HepG2 (cell line): ENCODE measurements around the gene EEF1AKMT4. TPM values are rescaled to one million over a fixed set of nuclear protein-coding genes. Genes with fewer than 3 reads are reported as not detected.
A peak's percentile ranks its signal among the peaks of the same experiment; 100 is the strongest.

ENCODE experiments used
- ARNT2 ChIP-seq: sonication (generic); formaldehyde crosslinking; IDR thresholded peaks from 2 replicates; pipeline ENCODE4 v1.8.0; 2022; ENCODE audit warnings: mild to moderate bottlenecking, low read depth, missing genetic modification reagents, moderate library complexity
- DNMT3B ChIP-seq: conservative IDR thresholded peaks from 2 replicates; pipeline ENCODE4 v1.6.1; 2016; ENCODE audit warnings: missing biosample characterization, control low read depth
- FOSL2 ChIP-seq: sonication (generic); formaldehyde crosslinking; IDR thresholded peaks from 2 replicates; pipeline ENCODE4 v1.4.0; 2020; ENCODE audit warnings: missing genetic modification reagents
- HNRNPL ChIP-seq: fragments of 200-400 bp; formaldehyde crosslinking; IDR thresholded peaks from 2 replicates; pipeline ENCODE4 v1.6.1; 2017; ENCODE audit warnings: mild to moderate bottlenecking, low read depth, low read length
- HOXA9 ChIP-seq: sonication (generic); formaldehyde crosslinking; IDR thresholded peaks from 2 replicates; pipeline ENCODE4 v1.8.1; 2022; ENCODE audit warnings: missing genetic modification reagents, mild to moderate bottlenecking, moderate library complexity, borderline replicate concordance
- KDM4B ChIP-seq: sonication (generic); formaldehyde crosslinking; IDR thresholded peaks from 2 replicates; pipeline ENCODE4 v1.4.0; 2020; ENCODE audit warnings: missing genetic modification reagents
- PPARG ChIP-seq: conservative IDR thresholded peaks from 2 replicates; pipeline ENCODE4 v1.6.1; 2016; ENCODE audit warnings: missing biosample characterization, missing genetic modification reagents
- SMAD3 ChIP-seq: sonication (generic); formaldehyde crosslinking; IDR thresholded peaks from 2 replicates; pipeline ENCODE4 v1.4.0; 2020; ENCODE audit warnings: missing genetic modification reagents
- SPEN ChIP-seq: sonication (generic); formaldehyde crosslinking; IDR thresholded peaks from 2 replicates; pipeline ENCODE4 v1.5.1; 2020; ENCODE audit warnings: low read depth, mild to moderate bottlenecking, missing genetic modification reagents
- TARDBP ChIP-seq: sonication (generic); formaldehyde crosslinking; IDR thresholded peaks from 2 replicates; pipeline ENCODE4 v1.8.0; 2022; ENCODE audit warnings: mild to moderate bottlenecking, missing genetic modification reagents
- TBX2 ChIP-seq: sonication (generic); formaldehyde crosslinking; IDR thresholded peaks from 2 replicates; pipeline ENCODE4 v1.5.0; 2020; ENCODE audit warnings: missing genetic modification reagents, mild to moderate bottlenecking, borderline replicate concordance
- TEAD2 ChIP-seq: sonication (generic); formaldehyde crosslinking; IDR thresholded peaks from 2 replicates; pipeline ENCODE4 v1.9.0; 2021; ENCODE audit warnings: missing genetic modification reagents
- TSC22D2 ChIP-seq: sonication (generic); formaldehyde crosslinking; IDR thresholded peaks from 2 replicates; pipeline ENCODE4 v1.5.1; 2020; ENCODE audit warnings: missing genetic modification reagents, mild to moderate bottlenecking, borderline replicate concordance
- ZNF446 ChIP-seq: sonication (generic); formaldehyde crosslinking; IDR thresholded peaks from 2 replicates; pipeline ENCODE4 v1.5.0; 2020; ENCODE audit warnings: mild to moderate bottlenecking, missing genetic modification reagents
- ZNF775 ChIP-seq: sonication (generic); formaldehyde crosslinking; IDR thresholded peaks from 2 replicates; pipeline ENCODE4 v1.4.0; 2020; ENCODE audit warnings: missing genetic modification reagents, mild to moderate bottlenecking, moderate library complexity, borderline replicate concordance
- ZNF777 ChIP-seq: sonication (generic); formaldehyde crosslinking; IDR thresholded peaks from 2 replicates; pipeline ENCODE4 v1.4.0; 2020; ENCODE audit warnings: missing genetic modification reagents
- polyA plus RNA-seq, 8 experiments: library from polyadenylated mRNA; depleted of rRNA in 3 of 8; stranded (reverse) in 7 of 8; unstranded in 1 of 8; fragments of >200 nt; fragmentation: Illumina TruSeq in 4 of 8; extraction: Trizol in 4 of 8; gene quantifications; 2 replicates each; pipeline versions ENCODE4 v1.2.1 to v1.2.3, GENCODE V29; 2011 to 2016; ENCODE audit warnings: low read depth in 4 of 8, missing spikeins in 1 of 8, mixed read lengths in 1 of 8; ENCODE audit not compliant: insufficient read depth in 1 of 8
- total RNA-seq, 5 experiments: library from RNA; depleted of rRNA; stranded (reverse); fragments of >200 nt; fragmentation: Illumina TruSeq; extraction: Trizol; gene quantifications; 2 replicates each; pipeline ENCODE4 v1.2.3, GENCODE V29; 2016; ENCODE audit warnings: low read depth in 1 of 5
- TF ChIP-seq, protein P1 (sequence below): sonication (generic); formaldehyde crosslinking; IDR thresholded peaks from 2 replicates; pipeline ENCODE4 v1.4.0; 2020; ENCODE audit warnings: mild to moderate bottlenecking, missing genetic modification reagents
- TF ChIP-seq, protein P2 (sequence below): sonication (generic); formaldehyde crosslinking; IDR thresholded peaks from 2 replicates; pipeline ENCODE4 v1.4.0; 2020; ENCODE audit warnings: mild to moderate bottlenecking, missing genetic modification reagents
- TF ChIP-seq, protein P3 (sequence below): sonication (generic); formaldehyde crosslinking; IDR thresholded peaks from 2 replicates; pipeline ENCODE4 v1.8.1; 2023; ENCODE audit warnings: mild to moderate bottlenecking, missing genetic modification reagents
- TF ChIP-seq, protein P4 (sequence below): sonication (generic); formaldehyde crosslinking; IDR thresholded peaks from 2 replicates; pipeline ENCODE4 v1.4.0; 2020; ENCODE audit warnings: mild to moderate bottlenecking, missing genetic modification reagents

Gene EEF1AKMT4
- total and polyA plus RNA-seq, 2 of the 13 experiments (the other 11 are each of a cell fraction or from before 2014, with no cell fraction given) = 13.1 to 15.8 TPM

DNA sequence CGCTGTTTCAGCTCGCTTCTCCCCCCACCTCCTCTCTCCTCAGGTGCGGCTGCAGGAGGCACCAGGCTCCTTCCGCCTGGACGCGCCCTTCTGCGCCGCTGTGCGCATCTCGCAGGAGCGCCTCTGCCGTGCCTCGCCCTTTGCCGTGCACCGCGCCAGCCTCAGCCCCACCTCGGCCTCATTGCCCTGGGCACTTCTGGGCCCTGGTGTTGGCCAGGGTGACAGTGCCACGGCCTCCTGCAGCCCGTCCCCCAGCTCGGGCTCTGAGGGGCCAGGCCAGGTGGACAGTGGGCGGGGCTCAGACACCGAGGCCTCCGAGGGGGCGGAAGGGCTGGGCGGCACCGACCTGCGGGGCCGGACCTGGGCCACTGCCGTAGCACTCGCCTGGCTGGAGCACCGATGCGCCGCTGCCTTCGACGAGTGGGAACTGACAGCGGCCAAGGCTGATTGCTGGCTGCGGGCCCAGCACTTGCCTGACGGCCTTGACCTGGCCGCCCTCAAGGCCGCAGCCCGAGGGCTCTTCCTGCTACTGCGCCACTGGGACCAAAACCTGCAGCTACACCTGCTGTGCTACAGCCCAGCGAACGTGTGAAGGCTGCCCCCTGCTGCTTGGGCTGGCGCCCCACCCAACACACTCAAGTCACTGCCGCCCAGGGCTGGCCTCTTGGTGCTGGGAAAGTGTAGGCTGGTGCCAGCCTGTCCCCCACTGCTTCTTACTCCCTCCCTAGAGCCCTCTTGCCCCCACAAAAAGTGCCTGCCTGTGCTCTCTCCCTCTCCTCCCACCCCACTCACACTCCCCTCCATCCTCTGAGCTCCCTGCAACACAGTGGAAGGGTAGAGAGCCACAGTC lies 7.8 kb upstream of the EEF1AKMT4 start (continued):
- TF ChIP-seq, protein P1, sequence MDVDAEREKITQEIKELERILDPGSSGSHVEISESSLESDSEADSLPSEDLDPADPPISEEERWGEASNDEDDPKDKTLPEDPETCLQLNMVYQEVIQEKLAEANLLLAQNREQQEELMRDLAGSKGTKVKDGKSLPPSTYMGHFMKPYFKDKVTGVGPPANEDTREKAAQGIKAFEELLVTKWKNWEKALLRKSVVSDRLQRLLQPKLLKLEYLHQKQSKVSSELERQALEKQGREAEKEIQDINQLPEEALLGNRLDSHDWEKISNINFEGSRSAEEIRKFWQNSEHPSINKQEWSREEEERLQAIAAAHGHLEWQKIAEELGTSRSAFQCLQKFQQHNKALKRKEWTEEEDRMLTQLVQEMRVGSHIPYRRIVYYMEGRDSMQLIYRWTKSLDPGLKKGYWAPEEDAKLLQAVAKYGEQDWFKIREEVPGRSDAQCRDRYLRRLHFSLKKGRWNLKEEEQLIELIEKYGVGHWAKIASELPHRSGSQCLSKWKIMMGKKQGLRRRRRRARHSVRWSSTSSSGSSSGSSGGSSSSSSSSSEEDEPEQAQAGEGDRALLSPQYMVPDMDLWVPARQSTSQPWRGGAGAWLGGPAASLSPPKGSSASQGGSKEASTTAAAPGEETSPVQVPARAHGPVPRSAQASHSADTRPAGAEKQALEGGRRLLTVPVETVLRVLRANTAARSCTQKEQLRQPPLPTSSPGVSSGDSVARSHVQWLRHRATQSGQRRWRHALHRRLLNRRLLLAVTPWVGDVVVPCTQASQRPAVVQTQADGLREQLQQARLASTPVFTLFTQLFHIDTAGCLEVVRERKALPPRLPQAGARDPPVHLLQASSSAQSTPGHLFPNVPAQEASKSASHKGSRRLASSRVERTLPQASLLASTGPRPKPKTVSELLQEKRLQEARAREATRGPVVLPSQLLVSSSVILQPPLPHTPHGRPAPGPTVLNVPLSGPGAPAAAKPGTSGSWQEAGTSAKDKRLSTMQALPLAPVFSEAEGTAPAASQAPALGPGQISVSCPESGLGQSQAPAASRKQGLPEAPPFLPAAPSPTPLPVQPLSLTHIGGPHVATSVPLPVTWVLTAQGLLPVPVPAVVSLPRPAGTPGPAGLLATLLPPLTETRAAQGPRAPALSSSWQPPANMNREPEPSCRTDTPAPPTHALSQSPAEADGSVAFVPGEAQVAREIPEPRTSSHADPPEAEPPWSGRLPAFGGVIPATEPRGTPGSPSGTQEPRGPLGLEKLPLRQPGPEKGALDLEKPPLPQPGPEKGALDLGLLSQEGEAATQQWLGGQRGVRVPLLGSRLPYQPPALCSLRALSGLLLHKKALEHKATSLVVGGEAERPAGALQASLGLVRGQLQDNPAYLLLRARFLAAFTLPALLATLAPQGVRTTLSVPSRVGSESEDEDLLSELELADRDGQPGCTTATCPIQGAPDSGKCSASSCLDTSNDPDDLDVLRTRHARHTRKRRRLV (CRISPR knock-in tag) = no peak
- TF ChIP-seq, protein P2, sequence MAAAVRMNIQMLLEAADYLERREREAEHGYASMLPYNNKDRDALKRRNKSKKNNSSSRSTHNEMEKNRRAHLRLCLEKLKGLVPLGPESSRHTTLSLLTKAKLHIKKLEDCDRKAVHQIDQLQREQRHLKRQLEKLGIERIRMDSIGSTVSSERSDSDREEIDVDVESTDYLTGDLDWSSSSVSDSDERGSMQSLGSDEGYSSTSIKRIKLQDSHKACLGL (CRISPR knock-in tag) = no peak; the same call in 1 of the 2 replicates
- TF ChIP-seq TBX2 (CRISPR knock-in tag) (peak; percentile 85), SMAD3 (CRISPR knock-in tag) (peak; percentile 96), KDM4B (CRISPR knock-in tag) (peak; percentile 96), ZNF775 (CRISPR knock-in tag) (0 out of 2 replicates have a peak, but pooled peaks have one; percentile 73), DNMT3B (CRISPR knock-in tag) (no peak), HOXA9 (0 out of 2 replicates have a peak, but pooled peaks have one; percentile 31), SPEN (peak; percentile 91), ARNT2 (CRISPR knock-in tag) (peak; percentile 46; the same call in 1 of the 2 replicates), FOSL2 (peak; percentile 68), HNRNPL (peak; percentile 67; the same call in 1 of the 2 replicates), TSC22D2 (peak; percentile 77; the same call in 1 of the 2 replicates), ZNF777 (CRISPR knock-in tag) (peak; percentile 89), TARDBP (peak; percentile 94), ZNF446 (CRISPR knock-in tag) (no peak), PPARG (CRISPR knock-in tag) (peak; percentile 65; the same call in 1 of the 2 replicates), TEAD2 (CRISPR knock-in tag) (no peak)
- TF ChIP-seq, protein P3, sequence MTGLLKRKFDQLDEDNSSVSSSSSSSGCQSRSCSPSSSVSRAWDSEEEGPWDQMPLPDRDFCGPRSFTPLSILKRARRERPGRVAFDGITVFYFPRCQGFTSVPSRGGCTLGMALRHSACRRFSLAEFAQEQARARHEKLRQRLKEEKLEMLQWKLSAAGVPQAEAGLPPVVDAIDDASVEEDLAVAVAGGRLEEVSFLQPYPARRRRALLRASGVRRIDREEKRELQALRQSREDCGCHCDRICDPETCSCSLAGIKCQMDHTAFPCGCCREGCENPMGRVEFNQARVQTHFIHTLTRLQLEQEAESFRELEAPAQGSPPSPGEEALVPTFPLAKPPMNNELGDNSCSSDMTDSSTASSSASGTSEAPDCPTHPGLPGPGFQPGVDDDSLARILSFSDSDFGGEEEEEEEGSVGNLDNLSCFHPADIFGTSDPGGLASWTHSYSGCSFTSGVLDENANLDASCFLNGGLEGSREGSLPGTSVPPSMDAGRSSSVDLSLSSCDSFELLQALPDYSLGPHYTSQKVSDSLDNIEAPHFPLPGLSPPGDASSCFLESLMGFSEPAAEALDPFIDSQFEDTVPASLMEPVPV (CRISPR knock-in tag) = peak; percentile 91; the same call in 1 of the 2 replicates
- TF ChIP-seq, protein P4, sequence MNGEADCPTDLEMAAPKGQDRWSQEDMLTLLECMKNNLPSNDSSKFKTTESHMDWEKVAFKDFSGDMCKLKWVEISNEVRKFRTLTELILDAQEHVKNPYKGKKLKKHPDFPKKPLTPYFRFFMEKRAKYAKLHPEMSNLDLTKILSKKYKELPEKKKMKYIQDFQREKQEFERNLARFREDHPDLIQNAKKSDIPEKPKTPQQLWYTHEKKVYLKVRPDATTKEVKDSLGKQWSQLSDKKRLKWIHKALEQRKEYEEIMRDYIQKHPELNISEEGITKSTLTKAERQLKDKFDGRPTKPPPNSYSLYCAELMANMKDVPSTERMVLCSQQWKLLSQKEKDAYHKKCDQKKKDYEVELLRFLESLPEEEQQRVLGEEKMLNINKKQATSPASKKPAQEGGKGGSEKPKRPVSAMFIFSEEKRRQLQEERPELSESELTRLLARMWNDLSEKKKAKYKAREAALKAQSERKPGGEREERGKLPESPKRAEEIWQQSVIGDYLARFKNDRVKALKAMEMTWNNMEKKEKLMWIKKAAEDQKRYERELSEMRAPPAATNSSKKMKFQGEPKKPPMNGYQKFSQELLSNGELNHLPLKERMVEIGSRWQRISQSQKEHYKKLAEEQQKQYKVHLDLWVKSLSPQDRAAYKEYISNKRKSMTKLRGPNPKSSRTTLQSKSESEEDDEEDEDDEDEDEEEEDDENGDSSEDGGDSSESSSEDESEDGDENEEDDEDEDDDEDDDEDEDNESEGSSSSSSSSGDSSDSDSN (CRISPR knock-in tag) = peak; percentile 96
